Testis (tissue), 3 donors: ENCODE data around the gene ADAM12. TPM values are rescaled to one million over a fixed set of nuclear protein-coding genes. Genes with fewer than 3 reads are reported as not detected.
"Not testable (repeated sequence)": the region's sequence is repeated elsewhere in the genome, so short reads cannot be mapped to it uniquely, and the experiment has no call there.

Experiments used
- DNase-seq: peaks from one replicate; pipeline ENCODE4 v3.0.0-alpha.2; 2019
- H3K27ac ChIP-seq, 2 donors: fragments of 200-600 bp; sonication (generic); one replicate each; pipeline ENCODE4 v1.5.1; 2019
- H3K27me3 ChIP-seq: fragments of 200-600 bp; sonication (generic); one replicate; pipeline ENCODE4 v1.5.1; 2019
- H3K36me3 ChIP-seq: fragments of 200-600 bp; sonication (generic); one replicate; pipeline ENCODE4 v1.5.1; 2017; ENCODE audit warnings: low read depth; ENCODE audit errors: missing control alignments
- H3K4me1 ChIP-seq: fragments of 200-600 bp; sonication (generic); one replicate; pipeline ENCODE4 v1.5.1; 2019
- H3K4me3 ChIP-seq, 2 donors: fragments of 200-600 bp; sonication (generic); one replicate each; pipeline ENCODE4 v1.5.1; 2017 to 2019
- H3K9me3 ChIP-seq: fragments of 200-600 bp; sonication (generic); one replicate; pipeline ENCODE4 v1.5.1; 2017
- POLR2A ChIP-seq: fragments of 450-650 bp; IDR thresholded peaks from one replicate; pipeline ENCODE4 v1.6.1; 2017; ENCODE audit warnings: antibody characterized with exemption, mild to moderate bottlenecking, moderate library complexity
- WGBS, 2 donors: methylation state at CpG; one replicate each; pipeline ENCODE4 v1.1.5; 2018; 5-methylcytosine and 5-hydroxymethylcytosine counted together
- intact Hi-C: fragments of 100-400 bp; cut with DNase I; formaldehyde crosslinking; loops from one replicate; pipeline ENCODE4 v1.15.1; 2023; ENCODE audit warnings: low total_unique reads
- polyA plus RNA-seq: library from polyadenylated mRNA; stranded (reverse); fragments of 350-450 nt; fragmentation: Illumina TruSeq; extraction: RNeasy Lipid Tissue Mini Kit (QIAGEN cat#74804); gene quantifications from one replicate; pipeline ENCODE4 v1.2.3, GENCODE V29; 2014; ENCODE audit warnings: low read depth, low replicate concordance; ENCODE audit not compliant: insufficient read depth
- total RNA-seq, 2 donors: library from RNA; depleted of rRNA; stranded (reverse); fragments of >200 nt; gene quantifications; one replicate each; pipeline ENCODE4 v1.2.3, GENCODE V29; 2016
- TF ChIP-seq, protein P1 (sequence below), 3 experiments: fragments of 450-650 bp in 2 of 3; fragments of 200-600 bp in 1 of 3; sonication (generic) in 1 of 3; IDR thresholded peaks; one replicate each; pipeline ENCODE4 v1.5.1; 2016 to 2019; ENCODE audit warnings: antibody characterized with exemption in 3 of 3, mild to moderate bottlenecking in 2 of 3, moderate library complexity in 1 of 3

ADAM12 gene
- total and polyA plus RNA-seq, 3 donors from 2014 or later, result 2.8 to 9.2 (median 6.1) TPM

DNA sequence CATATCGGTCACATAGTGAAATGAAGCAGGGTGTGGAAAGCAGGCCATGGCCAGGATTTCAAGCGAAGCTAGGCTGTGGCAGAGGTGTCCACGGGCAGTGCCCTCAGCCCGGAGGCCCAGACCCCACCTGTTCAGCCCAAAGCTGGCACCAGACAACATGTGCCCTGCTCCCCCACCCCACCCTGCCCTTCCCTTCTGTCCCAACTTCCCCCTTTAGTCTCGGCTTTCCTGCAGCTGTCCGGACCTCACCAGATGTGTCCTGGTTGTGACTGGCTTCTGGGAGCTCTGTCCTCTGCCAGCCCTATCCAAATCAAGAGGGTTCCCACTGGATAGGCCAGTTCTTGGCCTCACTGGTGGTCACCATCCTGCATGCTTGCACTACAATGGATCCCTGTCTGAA lies 37.3 kb downstream of the ADAM12 start:
- Histone ChIP-seq H3K27me3 (no peaks in the 10 kb centered on the region), H3K27ac (no peak overlapping the region), H3K9me3 (no peaks in the 10 kb centered on the region), H3K4me1 (no peaks in the 10 kb centered on the region), H3K36me3 (no peaks in the 10 kb centered on the region), H3K4me3 (no peak overlapping the region)
- no peak for TF ChIP-seq POLR2A
- TF ChIP-seq, protein P1, sequence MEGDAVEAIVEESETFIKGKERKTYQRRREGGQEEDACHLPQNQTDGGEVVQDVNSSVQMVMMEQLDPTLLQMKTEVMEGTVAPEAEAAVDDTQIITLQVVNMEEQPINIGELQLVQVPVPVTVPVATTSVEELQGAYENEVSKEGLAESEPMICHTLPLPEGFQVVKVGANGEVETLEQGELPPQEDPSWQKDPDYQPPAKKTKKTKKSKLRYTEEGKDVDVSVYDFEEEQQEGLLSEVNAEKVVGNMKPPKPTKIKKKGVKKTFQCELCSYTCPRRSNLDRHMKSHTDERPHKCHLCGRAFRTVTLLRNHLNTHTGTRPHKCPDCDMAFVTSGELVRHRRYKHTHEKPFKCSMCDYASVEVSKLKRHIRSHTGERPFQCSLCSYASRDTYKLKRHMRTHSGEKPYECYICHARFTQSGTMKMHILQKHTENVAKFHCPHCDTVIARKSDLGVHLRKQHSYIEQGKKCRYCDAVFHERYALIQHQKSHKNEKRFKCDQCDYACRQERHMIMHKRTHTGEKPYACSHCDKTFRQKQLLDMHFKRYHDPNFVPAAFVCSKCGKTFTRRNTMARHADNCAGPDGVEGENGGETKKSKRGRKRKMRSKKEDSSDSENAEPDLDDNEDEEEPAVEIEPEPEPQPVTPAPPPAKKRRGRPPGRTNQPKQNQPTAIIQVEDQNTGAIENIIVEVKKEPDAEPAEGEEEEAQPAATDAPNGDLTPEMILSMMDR (IDR thresholded peaks at IDR 0.05), result no peak
- 81 to 87% methylated on average over 3 to 6 of the region's 6 CpGs for WGBS, 2 donors
- intact Hi-C loops, result no loop called here
- DNase-seq, result no peak

DNA sequence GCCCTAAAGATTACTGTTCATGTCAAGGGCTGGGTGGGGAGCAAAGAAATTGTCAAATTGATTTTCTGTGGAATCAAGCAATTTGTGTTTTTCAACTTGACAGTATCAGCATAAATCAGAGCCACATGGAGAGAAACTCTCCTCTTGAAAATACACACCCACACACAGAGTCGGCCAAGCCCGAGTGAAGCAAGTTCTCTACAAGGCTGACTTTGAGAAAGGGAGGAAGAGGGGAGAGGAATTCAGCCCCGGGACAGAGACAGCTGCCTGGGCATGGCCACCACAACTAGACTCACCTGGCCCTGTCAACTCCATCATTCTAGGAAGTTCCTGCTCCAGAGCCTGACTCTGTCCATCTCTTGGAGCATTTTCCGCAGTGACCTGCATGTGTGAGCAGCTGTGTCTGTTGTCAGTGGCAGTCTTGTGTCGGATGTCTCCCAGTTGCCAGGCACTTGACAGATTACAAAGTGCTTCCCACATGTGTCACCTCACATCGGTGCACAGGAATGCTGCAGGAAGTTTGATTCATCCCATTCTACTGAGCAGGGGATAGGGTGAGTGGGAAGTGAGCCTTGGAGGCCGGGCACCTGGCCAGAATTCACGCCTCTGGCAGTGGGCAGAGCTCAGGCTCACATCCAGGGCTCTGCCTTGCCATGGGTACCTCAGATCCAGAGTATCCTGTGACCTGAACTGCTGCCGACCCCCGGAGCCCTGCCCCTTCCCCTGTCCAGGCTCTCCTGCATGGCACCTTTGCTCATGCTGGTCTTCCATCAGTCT lies 37.9 kb downstream of the ADAM12 start:
- Histone ChIP-seq H3K4me3 (no peak overlapping the region), H3K27ac (no peak overlapping the region), H3K36me3 (no peaks in the 10 kb centered on the region), H3K4me1 (no peaks in the 10 kb centered on the region), H3K27me3 (no peaks in the 10 kb centered on the region), H3K9me3 (no peaks in the 10 kb centered on the region)
- 58 to 65% methylated on average over 10 of the region's 10 CpGs for WGBS, 2 donors
- DNase-seq, result no peak
- intact Hi-C loops, result no loop called here
- TF ChIP-seq POLR2A, result no peak
- TF ChIP-seq, protein P1 (IDR thresholded peaks at IDR 0.05), result no peak

DNA sequence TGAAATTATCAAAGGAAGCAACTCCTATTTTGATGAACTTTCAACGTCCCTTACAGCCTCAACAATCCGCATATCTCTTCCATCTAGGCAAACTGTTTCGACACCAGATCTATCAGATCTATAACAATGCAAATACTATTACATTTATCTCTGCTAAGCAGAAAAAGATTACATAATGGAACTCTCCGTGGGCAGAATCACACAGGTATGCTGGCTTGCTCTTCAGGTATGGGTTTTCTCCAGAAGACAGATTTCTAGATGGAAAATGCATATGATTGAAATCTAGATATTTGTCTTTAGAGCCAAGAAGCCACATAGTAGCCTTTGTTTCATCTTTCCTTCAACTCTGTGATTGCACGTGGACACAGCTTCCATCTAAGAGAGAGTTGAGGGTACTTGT lies 38.6 kb downstream of the ADAM12 start:
- Histone ChIP-seq H3K9me3 (no peaks in the 10 kb centered on the region), H3K4me3 (no peak overlapping the region), H3K4me1 (no peaks in the 10 kb centered on the region), H3K36me3 (no peaks in the 10 kb centered on the region), H3K27ac (no peak overlapping the region), H3K27me3 (no peaks in the 10 kb centered on the region)
- DNase-seq, result no peak
- intact Hi-C loops, result no loop called here
- TF ChIP-seq, protein P1 (IDR thresholded peaks at IDR 0.05), result no peak
- TF ChIP-seq POLR2A, result no peak
- 82 to 85% methylated on average over 5 of the region's 5 CpGs for WGBS, 2 donors

DNA sequence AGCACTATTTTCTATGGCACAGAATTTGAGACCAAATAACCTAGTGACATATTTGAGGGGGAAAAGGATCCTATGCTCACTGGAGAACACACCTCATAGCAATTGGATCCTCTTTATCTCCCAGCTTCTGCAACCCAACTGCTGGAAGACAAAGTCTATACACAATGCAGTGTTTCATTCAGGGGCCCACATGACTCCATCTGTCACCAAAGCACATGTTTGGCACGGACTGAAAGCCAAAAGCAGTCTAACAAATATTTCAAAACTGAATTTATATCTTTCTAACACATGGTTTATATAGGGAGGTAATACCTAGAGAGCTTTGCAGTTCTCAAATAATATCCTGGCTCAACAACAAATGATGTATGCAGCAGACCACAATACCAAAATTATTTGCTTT lies 39.2 kb downstream of the ADAM12 start:
- TF ChIP-seq, protein P1 (IDR thresholded peaks at IDR 0.05), result no peak
- TF ChIP-seq POLR2A, result no peak
- Histone ChIP-seq H3K27ac (no peak overlapping the region), H3K4me3 (no peak overlapping the region), H3K36me3 (no peaks in the 10 kb centered on the region), H3K27me3 (no peaks in the 10 kb centered on the region), H3K9me3 (no peaks in the 10 kb centered on the region), H3K4me1 (no peaks in the 10 kb centered on the region)
- WGBS, 2 donors, result 81 to 90% methylated on average over 1 of the region's 1 CpG
- no peak for DNase-seq
- intact Hi-C loops, result no loop called here

DNA sequence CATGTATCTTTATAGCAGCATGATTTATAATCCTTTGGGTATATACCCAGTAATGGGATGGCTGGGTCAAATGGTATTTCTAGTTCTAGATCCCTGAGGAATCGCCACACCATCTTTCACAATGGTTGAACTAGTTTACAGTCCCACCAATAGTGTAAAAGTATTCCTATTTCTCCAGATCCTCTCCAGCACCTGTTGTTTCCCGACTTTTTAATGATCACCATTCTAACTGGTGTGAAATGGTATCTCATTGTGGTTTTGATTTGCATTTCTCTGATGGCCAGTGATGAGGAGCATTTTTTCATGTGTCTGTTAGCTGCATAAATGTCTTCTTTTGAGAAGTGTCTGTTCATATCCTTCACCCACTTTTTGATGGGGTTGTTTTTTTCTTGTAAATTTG lies 44.8 kb downstream of the ADAM12 start:
- H3K27ac ChIP-seq, intact Hi-C loops: not testable (repeated sequence)
- 71 to 95% methylated on average over 2 of the region's 2 CpGs for WGBS, 2 donors

More for the DNA sequence above, 44.8 kb downstream of the ADAM12 start:
- H3K36me3 ChIP-seq, H3K9me3 ChIP-seq, DNase-seq, H3K4me3 ChIP-seq, H3K27me3 ChIP-seq, H3K4me1 ChIP-seq: not testable (repeated sequence)
